RWPE2 (cell line): Measurements from ENCODE around the gene CFAP46.

Source experiments
- ATAC-seq: fragments of 200-7000 bp; cut with Tn5 transposase; 3 replicates; pipeline ENCODE4 v1.9.1; 2021; ENCODE audit warnings: low read depth
- DNase-seq: peaks from one replicate; pipeline ENCODE4 v3.0.0-alpha.2; 2020; ENCODE audit warnings: low spot score
- H3K27ac ChIP-seq: fragments of 450-650 bp; 2 replicates; pipeline ENCODE4 v1.5.1; 2017; ENCODE audit warnings: mild to moderate bottlenecking; ENCODE audit not compliant: poor library complexity, severe bottlenecking
- H3K27me3 ChIP-seq: fragments of 250-450 bp; sonication (Bioruptor Pico); 2 replicates; pipeline ENCODE4 v1.5.1; 2021; ENCODE audit warnings: mild to moderate bottlenecking, moderate library complexity; ENCODE audit not compliant: insufficient read depth, poor library complexity, severe bottlenecking
- H3K36me3 ChIP-seq: fragments of 250-450 bp; sonication (Bioruptor Pico); 2 replicates; pipeline ENCODE4 v1.5.1; 2020; ENCODE audit warnings: low read depth, mild to moderate bottlenecking, moderate library complexity
- H3K4me1 ChIP-seq: fragments of 250-450 bp; sonication (Bioruptor Pico); 2 replicates; pipeline ENCODE4 v1.5.1; 2021; ENCODE audit warnings: mild to moderate bottlenecking, moderate library complexity; ENCODE audit not compliant: insufficient read depth, poor library complexity, severe bottlenecking
- H3K4me3 ChIP-seq: fragments of 250-450 bp; sonication (Bioruptor Pico); 2 replicates; pipeline ENCODE4 v1.5.1; 2021; ENCODE audit warnings: mild to moderate bottlenecking, moderate library complexity; ENCODE audit not compliant: severe bottlenecking
- H3K9me3 ChIP-seq: fragments of 250-450 bp; sonication (Bioruptor Pico); 2 replicates; pipeline ENCODE4 v1.5.1; 2021; ENCODE audit warnings: mild to moderate bottlenecking, moderate library complexity; ENCODE audit not compliant: severe bottlenecking
- CTCF ChIP-seq: fragments of 450-650 bp; IDR thresholded peaks from one replicate; pipeline ENCODE4 v1.5.1; 2017; ENCODE audit warnings: mild to moderate bottlenecking, moderate library complexity; ENCODE audit not compliant: poor library complexity, severe bottlenecking

The CFAP46 gene

GRCh38 chr10:132982301-132982989 is 40.1 kb upstream of the CFAP46 start:
- no peaks in the 10 kb centered on the region for H3K9me3 ChIP-seq
- no peak for ATAC-seq
- no peak for TF ChIP-seq CTCF

GRCh38 chr10:132981746-132982145 is 39.4 kb upstream of the CFAP46 start:
- peaks cover 25% of the 10 kb centered on the region for H3K27me3 ChIP-seq
- no peak for ATAC-seq

More at GRCh38 chr10:132982301-132982989, 40.1 kb upstream of the CFAP46 start:
- H3K27ac ChIP-seq, result no peak overlapping the region
- no peaks in the 10 kb centered on the region for H3K4me1 ChIP-seq
- no peaks in the 10 kb centered on the region for H3K36me3 ChIP-seq
- peaks cover 25% of the 10 kb centered on the region for H3K27me3 ChIP-seq
- no peak overlapping the region for H3K4me3 ChIP-seq
- no peak for DNase-seq

GRCh38 chr10:132981173-132981555 is 38.8 kb upstream of the CFAP46 start:
- H3K36me3 ChIP-seq, result no peaks in the 10 kb centered on the region
- H3K4me1 ChIP-seq, result no peaks in the 10 kb centered on the region
- no peaks in the 10 kb centered on the region for H3K9me3 ChIP-seq
- DNase-seq (no peak), ATAC-seq (no peak)
- peaks cover 25% of the 10 kb centered on the region for H3K27me3 ChIP-seq
- H3K27ac ChIP-seq, result no peak overlapping the region
- TF ChIP-seq CTCF, result no peak
- no peak overlapping the region for H3K4me3 ChIP-seq

More at GRCh38 chr10:132981746-132982145, 39.4 kb upstream of the CFAP46 start:
- no peak for DNase-seq
- Histone ChIP-seq H3K27ac (no peak overlapping the region), H3K9me3 (no peaks in the 10 kb centered on the region), H3K4me3 (no peak overlapping the region), H3K4me1 (no peaks in the 10 kb centered on the region), H3K36me3 (no peaks in the 10 kb centered on the region)
- TF ChIP-seq CTCF, result no peak

GRCh38 chr10:132980426-132981172 is 38.2 kb upstream of the CFAP46 start:
- no peak for TF ChIP-seq CTCF

More at GRCh38 chr10:132980426-132981172, 38.2 kb upstream of the CFAP46 start:
- DNase-seq (no peak), ATAC-seq (no peak)
- H3K4me1 ChIP-seq, result no peaks in the 10 kb centered on the region
- no peak overlapping the region for H3K4me3 ChIP-seq
- H3K27ac ChIP-seq, result no peak overlapping the region
- H3K36me3 ChIP-seq, result no peaks in the 10 kb centered on the region
- no peaks in the 10 kb centered on the region for H3K9me3 ChIP-seq
- peaks cover 29% of the 10 kb centered on the region for H3K27me3 ChIP-seq
